Breast epithelium (tissue), 3 donors: ENCODE measurements around the gene MAK.

Experiments
- CTCF ChIP-seq, 3 donors: fragments of 450-650 bp; IDR thresholded peaks; one replicate each; pipeline ENCODE4 v1.5.1; 2016 to 2017; ENCODE audit warnings: antibody characterized with exemption in 3 of 3, mild to moderate bottlenecking in 3 of 3, moderate library complexity in 3 of 3
- POLR2AphosphoS5 ChIP-seq, 3 donors: sonication (generic); formaldehyde crosslinking; IDR thresholded peaks; one replicate each; pipeline ENCODE4 v1.6.1; 2017; ENCODE audit warnings: antibody characterized with exemption in 3 of 3

- TF ChIP-seq CTCF (IDR thresholded peaks at IDR 0.05) (no peak), POLR2AphosphoS5 (IDR thresholded peaks at IDR 0.05) (no peak)
These were observed 46.1 kb upstream of the MAK start for GRCh38 chr6:10884245-10884972.
